Activated T-helper 1 cell treated with anti-CD3 and anti-CD28 coated beads, Interleukin-2, amount 50 U/mL, for 16 hours (primary cell): ENCODE measurements around the gene BRWD1.

Source experiments
- DNase-seq, 2 donors: peaks; one replicate each; pipeline ENCODE4 v3.0.0-alpha.2; 2020; ENCODE audit warnings: low read depth in 1 of 2, low spot score in 1 of 2

BRWD1 gene

DNA sequence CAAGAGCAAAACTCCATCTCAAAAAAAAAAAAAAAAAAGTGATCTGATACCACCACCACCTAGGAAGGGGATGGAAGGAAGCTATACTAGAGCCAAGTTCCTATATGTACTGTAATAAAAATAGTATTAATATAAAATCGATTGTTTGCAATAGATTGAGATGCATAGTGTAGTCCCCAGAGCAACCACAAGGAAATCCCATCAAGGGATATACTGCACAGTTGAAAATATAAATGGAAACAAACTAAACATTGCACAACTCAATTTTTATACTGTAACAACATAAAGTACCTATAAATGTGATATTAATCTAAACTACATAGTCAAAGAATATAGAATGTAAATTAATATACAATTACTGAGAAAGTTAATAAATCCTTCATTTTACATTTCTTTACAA lies 109.3 kb downstream of the BRWD1 start:
- no peak for DNase-seq

DNA sequence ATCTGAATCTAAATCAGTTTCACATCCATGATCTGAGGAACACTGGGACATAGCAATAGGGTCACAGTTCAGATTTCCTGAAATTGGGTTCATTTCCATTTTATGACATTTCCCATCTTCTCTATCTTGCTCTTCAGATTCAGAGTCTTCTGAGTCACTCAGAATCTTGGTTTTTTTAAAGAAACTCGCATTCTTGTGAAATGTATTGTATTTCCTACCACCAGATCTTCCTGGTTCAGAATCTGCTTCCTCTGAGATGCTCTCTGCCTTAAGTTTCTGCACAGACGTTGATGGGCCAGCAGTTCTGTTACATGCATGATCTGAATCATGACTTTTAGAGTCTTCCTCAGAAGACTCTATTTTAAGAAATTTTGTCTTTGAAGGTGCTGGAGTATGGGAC lies 114.6 kb downstream of the BRWD1 start:
- DNase-seq = no peak

DNA sequence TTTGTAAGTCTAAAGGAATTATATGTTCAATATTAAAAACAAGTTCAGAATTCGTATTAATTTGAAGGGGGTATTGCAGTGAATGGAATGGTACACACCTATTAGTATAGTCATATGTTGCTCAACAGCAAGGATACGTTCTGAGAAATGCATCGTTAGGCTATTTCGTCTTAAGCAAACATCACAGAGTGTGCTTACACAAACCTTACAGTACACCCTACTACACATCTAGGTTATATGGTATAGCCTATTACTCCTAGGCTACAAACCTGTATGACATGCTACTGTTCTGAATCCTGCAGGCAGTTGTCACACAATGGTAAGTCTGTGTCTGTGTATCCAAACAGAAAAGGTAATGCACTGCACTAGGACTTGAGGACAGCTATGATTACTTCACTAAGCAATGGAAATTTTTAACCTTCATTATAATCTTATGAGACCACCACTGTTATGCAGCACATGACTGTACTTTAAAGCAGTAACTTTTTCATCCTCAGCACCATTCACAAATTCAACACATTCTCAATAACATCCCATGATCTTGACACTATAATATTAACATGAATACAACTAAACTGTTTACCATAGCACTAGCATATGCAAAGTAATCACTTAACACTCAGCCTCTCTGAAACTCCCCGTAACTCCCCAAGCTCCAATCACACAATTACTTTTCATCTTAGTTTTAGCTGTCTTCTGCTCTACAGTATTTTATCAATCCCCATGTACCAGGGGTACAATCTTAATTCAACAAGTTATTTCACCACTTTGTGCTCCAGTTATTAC lies 115.8 kb downstream of the BRWD1 start:
- DNase-seq = no peak

DNA sequence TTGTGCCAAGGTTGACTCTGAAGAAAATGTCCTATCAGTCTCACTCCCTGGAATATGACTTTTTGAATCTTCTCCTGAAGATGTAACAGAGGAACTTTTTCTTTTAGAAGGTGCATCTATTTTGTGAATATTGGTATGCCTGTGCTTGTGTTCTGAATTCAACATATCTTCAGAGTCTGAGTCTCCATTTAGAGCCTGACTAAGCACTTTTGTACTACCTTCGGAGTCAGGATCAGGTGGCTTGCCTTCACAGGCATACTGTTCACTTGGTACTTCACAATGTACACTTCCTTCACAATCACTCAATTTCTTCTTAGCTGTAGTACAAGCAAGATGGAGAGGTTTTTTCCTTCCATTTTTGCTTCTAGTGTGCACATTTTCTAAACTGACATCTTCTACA lies 116.6 kb downstream of the BRWD1 start:
- no peak for DNase-seq

- DNase-seq = no peak
These were observed 117.1 kb downstream of the BRWD1 start for GRCh38 chr21:39196310-39196709.

DNA sequence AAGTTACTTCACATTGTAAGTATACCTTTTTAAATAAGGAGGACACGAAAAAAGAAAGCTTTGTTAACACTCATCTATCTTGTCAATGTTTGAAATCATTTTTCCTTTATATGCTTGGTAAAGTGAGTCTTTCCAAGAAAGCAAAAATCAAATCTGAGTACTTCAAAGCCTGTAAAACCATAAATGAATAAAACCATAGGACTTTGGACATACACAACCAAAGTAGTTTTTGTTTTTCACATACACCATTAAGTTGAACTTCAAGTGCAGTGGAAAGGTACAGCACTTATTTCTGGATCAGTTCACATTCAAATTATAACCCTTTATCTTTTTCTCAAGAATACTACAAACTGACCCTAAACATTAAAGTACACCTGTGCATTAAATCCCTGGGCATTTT lies 120.1 kb downstream of the BRWD1 start:
- no peak for DNase-seq

DNA sequence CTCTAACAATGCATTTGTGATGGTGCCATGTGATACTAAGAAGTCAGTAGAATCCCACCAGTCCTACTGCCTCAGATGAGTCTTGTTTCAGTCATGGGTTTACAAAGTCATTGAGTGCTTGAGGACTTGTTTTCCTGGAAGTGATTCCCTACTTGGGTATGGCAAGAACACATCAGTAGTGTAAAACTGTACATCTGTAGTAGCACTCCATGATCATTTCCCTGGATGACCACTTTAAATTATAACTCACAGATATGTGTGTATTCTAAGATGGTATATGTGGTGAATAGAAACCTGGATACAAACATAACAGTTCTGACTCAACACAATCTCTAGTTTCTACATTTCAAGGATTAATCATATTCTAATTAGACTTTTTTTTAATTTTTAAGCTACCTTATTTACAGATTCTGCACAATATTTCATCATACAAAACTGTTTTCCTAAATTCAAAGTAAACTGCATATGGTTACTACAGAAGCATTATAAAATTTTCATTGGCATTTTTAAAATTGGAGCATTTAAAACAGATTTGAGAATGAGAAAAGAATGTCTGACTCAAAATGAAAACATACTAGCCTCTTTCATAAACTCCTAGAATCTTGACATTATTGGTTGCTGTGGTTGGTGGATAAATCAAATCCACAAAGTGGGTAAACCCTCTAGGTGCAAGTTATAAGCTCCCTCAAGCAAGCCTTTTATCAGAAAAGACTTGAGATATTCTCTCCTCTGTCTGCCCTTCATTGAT lies 123.4 kb downstream of the BRWD1 start:
- DNase-seq = no peak

- DNase-seq = no peak
These were observed 124.8 kb downstream of the BRWD1 start for GRCh38 chr21:39188521-39189139.

GRCh38 chr21:39187141-39187540 lies 126.3 kb downstream of the BRWD1 start:
- DNase-seq = no peak

DNA sequence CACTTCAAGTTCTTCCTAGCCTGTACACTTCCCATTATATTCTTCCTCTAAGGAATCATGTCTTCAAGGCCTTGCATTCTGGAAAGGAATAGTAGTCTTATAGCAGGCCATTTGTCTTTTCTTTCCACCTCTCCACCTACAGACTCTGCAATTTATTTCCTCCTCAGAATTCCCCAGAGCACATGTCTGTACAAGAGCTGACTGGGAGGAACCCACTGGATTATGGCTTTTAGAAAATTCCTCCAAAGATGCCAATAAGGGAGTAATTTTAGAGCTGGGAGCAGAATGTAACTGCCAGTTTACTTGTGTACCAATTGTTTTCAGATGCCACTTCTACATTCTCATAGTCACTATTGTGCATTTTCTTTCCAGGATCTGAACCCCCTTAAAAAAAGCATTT lies 126.8 kb downstream of the BRWD1 start:
- no peak for DNase-seq

- no peak for DNase-seq
These were observed 128.3 kb downstream of the BRWD1 start for GRCh38 chr21:39185157-39185556.

- no peak for DNase-seq
These were observed 129.1 kb downstream of the BRWD1 start for GRCh38 chr21:39184050-39184980.

DNA sequence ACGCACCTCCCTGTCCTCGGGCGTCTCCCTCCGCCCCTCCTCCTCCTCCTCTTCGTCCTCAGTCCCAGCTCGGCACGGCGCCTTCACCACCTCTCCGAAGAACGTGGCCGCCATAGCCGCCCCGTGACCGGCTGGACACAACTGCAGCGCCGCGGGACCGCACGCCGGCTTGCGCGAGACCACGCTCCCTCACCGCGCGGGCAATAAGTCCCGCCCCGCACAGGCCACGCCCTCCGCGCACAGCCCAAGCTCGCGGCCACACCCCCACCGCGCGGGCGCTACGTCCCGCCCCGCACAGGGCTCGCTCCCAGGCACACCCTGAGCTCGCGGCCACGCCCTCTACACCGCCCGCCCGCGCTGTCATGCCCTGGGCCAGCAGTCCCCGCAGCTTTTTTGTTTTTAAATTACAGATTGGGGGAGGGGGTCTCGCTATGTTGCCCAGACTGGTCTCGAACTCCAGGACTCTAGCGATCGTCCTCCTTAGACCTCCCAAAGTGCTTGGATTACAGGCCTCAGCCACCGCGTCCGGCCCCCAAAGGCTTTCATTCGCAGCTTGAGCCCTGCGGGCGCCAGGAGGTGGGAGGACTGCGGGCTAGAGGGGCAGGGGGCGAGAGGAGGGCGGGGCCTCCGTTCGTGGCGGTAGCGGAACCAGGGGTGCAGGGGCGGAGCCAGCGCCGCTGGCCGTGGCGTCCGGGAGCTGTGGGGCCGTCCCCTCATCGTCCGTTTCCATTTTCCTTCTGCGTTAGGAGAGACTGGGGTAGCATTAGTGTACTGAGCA lies 130.0 kb downstream of the BRWD1 start, which contains the start of gene PSMG1:
Gene PSMG1 (minus strand): TSS at position 180 of the 778 bp plus-strand sequence. CDS start 66 bp downstream, at position 114.
- DNase-seq = peak; percentile 87 to 92

DNA sequence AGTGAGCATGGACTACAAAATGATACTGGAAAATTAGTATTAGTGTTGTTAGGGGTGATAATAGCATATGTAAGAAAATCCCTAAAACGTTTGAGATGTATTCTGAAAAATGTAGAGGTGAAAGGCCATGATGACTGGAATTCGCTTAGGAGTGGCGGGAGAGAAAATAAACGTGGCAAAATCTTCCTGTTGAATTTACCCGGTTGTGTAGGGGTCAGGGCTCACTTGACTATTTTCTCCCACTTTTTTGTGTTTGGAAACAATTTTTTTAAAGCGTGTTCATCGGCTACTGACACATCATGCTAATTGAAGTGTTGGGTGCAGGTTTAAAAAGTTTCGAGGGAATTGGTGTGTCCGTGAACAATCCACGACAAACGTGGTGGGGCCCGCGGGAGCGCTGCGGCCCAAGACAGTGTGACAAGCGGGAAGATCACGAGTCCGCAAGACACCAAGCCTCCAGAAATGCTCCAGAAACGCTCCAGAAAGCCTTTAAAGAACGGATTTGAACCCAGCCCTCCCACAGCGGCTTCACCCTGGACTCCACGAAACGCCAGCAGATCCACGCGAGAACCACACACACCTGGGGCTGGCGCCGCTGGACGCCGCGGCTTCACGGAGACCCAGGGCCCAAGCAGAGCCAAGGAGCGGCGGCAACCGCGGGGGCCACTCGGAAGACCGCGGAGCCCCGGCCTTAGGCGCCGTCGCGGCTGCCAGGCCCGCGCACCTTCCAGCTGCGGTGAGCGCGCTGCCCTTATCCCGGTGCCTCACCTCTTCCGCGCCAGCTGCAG lies 130.8 kb downstream of the BRWD1 start:
- peak in 1 of 2 donors; percentile 1 for DNase-seq

DNA sequence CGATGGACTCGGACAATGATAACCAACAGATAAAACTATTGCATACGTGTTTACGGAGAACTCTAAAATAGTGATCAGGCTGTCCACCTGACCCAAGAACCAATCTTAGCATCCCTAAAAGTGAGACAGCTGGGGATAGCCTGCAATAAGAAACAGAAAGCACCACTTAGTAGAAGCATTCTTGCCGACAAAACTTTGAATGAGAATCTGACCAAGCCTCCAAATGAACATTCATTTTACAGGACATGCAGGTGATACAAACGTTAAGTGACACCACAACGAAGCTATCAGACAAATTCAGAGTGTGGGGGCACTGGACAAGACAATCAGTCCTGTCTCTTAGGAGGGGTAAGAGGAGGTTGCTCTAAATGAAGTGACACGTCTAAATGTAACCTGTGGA lies 131.4 kb downstream of the BRWD1 start:
- no peak for DNase-seq

DNA sequence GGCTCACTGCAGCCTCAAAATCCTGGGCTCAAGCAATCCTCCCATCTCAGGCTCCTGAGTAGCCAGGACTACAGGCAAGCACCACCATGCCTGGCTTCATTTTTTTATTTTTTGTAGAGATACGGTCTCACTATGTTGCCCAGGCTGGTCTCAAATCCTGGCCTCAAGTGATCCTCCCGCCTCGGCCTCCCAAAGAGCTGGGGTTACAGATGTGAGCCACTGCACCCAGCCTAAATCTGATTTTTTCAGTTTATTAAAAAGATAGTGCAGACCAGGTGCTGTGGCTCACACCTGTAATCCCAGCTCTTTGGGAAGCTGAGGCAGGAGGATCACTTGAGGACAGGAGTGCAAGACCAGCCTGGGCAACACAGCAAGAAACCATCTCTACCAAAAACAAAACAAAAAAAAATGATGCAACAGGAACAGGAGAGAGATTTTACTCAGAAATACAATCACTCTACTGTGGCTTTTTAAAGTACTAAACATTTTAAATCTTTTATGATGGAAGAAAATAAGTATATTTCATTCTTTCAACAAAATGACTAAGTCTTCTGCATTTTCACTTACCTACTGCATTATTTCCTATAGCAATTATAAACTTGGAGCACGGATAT lies 132.1 kb downstream of the BRWD1 start:
- no peak for DNase-seq

DNA sequence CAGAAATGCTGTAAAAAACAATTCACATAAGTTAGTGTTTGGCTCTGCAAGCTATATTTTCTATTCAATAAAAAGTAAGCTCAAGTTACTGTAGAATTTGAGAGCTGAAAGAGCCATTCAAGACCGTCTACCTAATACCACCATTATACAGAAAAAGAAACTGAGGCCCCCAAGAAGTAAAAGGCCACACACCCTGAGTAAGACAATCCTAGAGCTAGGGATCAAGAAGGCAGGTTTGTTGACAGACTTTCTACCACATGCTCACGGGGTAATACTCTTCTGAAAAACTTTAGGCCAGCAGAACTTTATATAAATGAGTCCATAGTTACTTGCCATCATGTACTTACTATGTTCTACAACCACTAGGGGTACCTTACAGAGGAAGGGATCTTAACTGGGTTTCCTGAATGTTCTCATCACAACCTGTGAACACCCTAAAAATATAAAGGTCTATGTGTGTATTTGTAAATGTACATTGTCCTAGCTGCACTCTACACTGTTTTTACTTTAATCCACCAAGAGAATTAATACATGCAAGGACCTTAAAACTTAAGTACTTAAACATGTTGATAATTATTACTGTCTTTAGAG lies 132.9 kb downstream of the BRWD1 start:
- DNase-seq = no peak

DNA sequence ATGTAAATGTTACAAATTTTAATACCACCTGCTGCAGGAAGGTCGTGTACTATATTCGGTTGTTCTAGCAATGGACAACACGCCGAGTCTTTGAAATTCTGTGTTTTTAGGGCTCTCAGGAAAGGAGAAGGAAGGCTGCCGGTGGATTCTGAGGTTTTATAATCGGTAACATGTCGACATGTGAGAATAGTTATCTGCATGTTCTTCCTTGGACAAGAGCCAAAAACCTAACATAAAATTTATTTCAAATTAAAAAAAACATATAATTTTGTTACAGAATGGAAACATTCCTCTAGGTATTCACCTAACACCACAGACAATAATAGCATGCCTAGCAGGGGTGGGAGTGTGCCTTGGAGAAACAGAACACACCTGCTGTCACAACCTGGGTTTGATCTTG lies 135.0 kb downstream of the BRWD1 start:
- DNase-seq = no peak

DNA sequence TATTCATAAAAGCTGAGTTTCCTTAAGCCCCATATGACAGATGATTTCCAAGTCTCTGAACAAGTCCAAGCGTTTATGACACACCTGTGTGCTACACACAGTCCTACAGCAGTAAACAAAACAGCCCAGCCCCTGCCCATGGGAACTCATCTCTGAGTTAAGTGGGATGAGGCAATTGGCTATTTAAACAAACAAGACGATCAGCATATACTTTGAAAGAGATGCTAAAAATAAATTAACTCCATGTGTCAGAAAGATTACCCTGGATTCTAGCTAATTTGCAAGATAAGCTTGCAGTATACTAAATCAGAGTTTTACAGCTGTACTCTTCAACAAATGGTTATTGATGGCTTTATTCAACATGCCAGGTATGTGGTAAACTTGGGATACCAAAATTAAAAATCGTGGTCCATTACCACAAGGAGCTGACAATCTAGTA lies 137.1 kb downstream of the BRWD1 start:
- DNase-seq = no peak
